NCI-H1092 treated with DMSO at 0.1 percent for 48 hours (cell line): ENCODE measurements around the gene RCC2.

Source experiments
- DNase-seq: peaks from one replicate; lab custom pipeline; 2025; lab: John Stamatoyannopoulos, UW

The RCC2 gene

DNA sequence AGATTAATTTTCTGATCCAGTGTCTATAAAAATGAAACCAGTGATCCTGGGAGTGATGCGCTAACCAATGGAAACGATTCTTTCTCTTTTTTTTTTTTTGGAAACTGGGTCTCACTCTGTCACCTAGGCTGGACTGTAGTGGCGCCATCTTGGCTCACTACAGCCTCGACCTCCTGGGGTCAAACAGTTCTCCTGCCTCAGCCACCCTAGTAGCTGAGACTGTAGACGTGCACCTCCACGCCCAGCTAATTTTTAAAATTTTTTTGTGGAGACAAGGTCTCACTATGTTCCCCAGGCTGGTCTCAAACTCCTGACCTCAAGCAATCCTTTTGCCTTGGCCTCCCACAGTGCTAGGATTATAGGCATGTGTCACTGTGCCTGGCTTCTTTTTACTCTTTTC lies 3.4 kb upstream of the RCC2 start:
- DNase-seq, result no peak

DNA sequence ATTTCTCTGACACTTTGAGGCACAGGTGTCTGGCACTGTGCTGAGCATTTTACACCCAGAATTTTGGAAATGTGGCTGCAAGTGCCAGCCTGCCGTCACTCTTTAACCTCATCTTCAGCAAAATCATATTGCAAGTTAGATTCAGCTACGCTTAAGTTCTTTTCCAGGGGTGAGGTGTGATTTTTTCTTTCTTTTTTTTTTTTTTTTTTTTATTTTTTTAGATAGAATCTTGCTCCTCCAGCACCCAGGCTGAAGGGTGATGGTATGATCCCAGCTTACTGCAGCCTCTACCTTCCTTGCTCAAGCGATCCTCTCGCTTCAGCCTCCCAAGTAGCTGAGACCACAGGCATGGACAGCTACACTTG lies 2.5 kb upstream of the RCC2 start:
- DNase-seq, result no peak

DNA sequence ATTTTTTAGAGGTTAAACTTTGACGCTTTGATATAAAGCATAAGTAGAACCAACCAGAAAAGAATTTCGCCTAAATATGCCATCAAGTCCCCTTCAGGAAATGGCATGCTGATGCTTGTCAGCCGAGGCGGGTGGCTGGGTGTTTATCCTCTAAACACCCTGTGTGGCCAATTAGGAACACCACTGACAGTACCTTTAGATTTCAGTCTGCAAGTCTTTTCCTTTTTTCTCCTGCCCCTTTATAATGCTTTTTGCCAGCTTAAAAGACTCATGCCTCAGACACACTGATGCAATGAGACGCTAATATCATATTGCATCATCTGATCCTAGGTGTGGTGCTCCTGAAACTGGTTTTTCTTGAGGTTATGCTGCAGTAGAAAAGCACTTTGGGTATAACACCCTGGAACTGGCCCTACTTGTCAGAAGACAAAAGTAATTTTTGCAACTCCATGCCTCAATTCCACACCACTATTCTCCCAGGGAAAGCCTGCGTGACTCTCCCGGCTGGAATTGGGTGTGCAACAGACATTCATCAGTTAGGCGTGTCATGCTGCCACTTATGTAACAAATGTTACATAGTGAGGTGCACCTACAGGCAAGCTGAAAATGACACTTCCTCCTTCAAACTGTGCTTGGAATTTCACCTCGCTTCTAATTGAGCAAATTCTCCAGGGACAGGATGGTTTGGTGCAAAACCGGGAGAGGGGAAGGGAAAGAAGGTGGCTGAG lies 2.0 kb upstream of the RCC2 start:
- no peak for DNase-seq

- DNase-seq, result no peak
Measured at GRCh38 chr1:17440827-17441168, 1.3 kb upstream of the RCC2 start.

DNA sequence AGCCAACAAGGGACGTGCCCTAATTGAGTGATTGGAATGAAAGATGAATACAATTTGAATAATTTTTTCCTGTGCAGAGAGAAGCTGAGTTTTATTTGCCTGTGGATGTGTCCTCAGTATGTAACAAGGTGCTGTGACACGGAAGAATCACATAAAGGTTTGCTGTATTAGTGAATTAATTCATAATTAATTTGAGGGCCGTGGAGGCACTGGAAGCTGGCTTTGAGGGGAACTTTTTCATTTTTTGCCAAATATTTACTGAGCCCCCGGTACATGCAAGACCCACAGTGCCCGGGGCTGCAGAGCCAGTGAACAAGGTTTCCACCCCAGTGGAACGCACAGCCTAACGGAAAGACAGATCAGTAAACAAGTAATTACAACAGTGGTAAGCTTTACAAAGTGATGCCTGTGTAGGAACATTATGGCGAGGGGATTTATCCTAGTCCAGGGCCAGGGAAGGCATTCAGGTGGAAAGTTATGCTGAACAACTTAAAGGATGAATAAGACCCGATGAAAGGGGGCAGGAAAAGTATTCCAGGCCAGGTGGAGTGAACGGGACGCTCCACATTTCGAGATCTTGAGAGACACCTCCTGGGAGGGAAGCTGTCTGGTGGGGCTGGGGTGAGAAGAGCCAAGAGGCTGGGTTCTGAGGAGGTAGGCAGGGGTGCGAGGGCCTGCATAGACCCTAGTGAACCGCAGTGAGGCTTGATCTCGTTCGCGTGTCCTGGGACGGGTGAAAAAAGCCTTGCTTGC lies 773 bp upstream of the RCC2 start:
- no peak for DNase-seq

- peak; percentile 80 for DNase-seq
Measured at GRCh38 chr1:17438318-17439249, 893 bp downstream of the RCC2 start.

GRCh38 chr1:17437580-17438317 lies 1.7 kb downstream of the RCC2 start:
- peak; percentile 59 for DNase-seq

GRCh38 chr1:17437260-17437579 lies 2.3 kb downstream of the RCC2 start:
- peak; percentile 44 for DNase-seq

- DNase-seq, result no peak
Measured at GRCh38 chr1:17436380-17437174, 2.9 kb downstream of the RCC2 start.

DNA sequence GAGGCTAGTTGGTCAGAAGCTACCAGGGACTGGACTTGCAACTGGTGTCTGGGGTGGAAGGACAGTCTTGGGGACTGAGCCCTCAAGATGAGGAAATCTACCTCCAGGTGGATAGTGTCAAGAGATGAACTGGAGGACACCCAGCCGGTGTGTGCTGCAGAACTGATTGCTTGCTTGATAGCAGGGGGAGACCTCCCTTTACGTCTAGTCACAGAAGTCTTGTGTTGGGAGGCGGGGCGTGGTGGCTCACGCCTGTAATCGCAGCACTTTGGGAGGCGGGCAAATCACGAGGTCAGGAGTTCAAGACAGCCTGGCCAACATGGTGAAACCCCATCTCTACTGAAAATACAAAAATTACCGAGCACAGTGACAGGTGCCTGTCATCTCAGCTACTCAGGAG lies 4.9 kb downstream of the RCC2 start:
- DNase-seq, result no peak

DNA sequence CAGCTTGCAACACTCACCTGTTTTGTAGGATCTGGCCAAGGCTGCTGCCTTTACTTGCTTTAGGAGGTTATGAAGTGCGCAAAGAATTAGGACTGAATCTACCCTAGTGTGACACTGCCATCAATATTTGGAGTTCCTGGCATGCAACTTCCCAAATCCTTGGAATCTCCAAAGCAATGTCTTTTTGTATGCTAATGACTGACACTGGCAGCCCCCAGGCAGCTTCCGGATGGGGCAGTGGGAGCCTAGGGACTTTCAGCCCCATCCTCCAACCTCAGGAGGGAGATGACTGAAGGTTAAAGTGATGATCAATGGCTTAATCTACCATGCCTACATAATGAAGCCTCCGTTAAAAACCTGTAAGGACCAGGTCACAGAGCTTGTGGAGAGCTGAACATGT lies 5.5 kb downstream of the RCC2 start:
- DNase-seq, result no peak

DNA sequence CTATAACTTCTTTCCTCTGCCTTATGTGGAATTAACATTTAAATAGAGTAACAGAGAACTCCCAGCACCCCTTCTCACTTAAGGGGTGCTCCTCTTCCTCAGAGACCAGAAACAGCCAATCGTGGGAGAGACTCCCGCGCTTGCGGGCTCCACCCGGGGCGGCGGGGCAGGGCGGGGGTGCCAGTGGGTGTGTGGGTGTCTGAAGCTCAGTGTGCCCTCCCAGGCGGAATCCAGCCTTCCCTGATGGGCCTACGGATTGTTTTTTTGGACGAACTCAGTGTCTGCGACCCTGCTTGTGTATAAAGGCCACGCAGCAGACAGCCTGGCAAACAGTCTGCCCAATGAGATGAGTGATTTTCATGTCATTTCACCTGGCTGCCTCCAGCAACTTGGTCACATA lies 6.2 kb downstream of the RCC2 start:
- no peak for DNase-seq

DNA sequence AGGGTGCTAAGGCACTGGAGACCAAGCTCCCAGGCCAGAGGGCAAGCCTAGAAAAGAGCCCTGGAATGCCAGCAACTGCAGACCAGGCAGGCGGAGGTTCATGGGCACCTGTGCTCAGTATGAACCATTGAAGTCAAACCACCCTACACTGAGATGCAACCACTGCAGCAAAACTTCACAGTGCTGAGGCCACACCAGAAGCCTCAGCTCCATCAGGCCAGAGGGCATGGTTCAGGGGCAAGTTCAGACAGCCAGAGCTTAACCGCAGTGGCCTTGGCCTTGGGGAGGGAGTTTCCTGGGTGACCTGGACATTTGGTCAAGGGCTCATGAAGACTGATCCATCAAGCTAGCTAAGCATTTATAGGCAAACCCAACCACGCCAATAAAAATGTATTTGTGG lies 7.1 kb downstream of the RCC2 start:
- DNase-seq, result no peak

DNA sequence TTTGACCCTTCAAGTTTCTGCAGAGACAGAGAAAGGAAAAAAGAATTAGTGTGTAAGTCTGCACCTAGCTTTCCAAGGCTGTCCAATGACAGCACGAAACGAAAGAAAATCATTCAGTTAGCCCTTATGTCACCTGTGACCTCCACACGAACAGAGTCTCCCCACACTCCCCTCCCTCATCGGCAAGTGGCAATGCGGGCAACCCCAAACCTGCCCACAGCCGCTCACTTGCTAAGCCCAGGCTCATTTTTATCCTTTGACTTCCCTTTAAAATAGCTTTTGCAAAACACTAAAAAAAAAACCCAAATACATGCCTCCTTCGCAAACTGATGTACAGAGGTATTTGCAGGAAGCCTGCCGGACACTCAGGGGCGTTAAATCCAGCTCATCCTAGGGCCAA lies 10.3 kb downstream of the RCC2 start:
- DNase-seq, result no peak

GRCh38 chr1:17427696-17428660 lies 11.5 kb downstream of the RCC2 start:
- DNase-seq, result no peak

DNA sequence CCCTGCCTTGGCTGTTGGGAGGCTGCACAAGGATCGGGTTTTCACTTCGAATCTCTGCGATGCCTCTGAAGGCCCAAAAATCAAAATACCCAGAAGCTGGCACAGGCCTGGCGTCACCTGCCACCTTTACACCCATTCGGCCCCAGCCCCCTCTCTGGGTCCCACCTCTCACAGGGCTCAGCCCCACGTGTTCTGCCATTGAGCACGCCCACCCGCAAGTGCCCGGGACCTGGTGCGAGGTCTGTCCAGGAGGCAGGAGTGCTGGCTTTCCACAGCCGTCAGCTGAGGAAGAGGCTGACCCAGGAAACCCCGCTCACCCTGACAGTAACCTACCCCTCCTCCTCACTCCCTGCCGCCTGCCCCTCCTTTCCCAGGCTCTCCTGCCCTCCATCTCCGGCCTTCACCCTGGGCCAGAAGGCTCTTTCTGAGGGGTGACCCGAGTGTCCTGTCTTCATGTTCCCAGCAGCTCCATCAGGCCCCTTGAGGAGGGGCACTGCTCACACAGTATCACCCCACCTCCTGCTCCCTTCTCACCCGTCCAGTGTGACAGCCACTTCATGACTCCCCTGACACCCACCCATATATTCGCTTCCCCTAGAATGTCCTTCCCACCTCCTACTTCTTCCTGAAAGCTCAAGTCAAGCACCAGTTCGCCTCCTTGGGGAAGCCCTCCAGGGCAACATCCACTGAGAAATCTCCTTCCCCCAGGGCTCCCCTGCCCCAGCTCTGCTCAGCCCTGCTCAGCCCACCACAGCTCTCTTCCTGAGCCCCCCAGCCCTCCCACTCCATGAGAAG lies 13.5 kb downstream of the RCC2 start:
- DNase-seq, result no peak

DNA sequence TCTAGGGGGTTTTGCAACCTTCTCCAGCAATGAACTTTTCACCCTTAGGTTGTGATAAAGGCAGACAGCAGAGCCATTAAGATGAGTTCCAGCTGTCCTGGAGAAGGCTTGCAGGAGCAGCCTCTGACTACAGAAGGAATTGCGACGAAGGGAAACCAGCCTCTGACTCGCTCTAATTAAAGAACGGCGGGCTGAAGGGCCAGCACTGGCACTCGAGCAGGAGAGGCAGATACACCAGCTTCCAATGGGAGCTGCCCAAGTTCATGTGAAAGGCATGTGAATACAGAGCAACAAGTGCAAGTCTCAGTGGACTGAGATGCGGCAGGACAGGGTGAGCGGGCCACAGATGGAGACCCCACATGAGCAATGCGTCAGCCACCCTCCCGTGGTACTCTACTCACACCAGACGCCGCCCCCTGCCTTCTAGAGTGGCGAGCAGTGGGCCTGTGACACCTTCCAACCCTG lies 15.7 kb downstream of the RCC2 start:
- no peak for DNase-seq

DNA sequence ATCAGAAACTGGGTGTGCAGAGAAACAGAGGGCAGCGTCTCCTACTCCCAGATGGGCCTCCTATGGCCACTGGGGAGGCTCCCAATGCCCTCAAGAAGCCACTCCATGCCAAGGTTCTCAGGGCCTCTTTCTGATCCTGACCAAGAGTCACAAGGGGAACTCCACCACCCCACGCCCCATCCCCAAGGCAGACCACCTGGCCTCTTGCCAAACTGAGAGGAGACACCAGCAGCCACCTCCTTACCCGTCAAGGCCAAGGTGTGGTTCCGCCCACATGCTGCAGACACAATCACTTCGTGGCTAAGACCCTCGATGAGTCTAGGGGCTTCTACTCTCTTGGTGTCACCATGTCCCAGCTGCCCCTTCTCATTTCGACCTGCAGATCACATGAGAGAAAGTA lies 17.0 kb downstream of the RCC2 start:
- DNase-seq, result no peak

DNA sequence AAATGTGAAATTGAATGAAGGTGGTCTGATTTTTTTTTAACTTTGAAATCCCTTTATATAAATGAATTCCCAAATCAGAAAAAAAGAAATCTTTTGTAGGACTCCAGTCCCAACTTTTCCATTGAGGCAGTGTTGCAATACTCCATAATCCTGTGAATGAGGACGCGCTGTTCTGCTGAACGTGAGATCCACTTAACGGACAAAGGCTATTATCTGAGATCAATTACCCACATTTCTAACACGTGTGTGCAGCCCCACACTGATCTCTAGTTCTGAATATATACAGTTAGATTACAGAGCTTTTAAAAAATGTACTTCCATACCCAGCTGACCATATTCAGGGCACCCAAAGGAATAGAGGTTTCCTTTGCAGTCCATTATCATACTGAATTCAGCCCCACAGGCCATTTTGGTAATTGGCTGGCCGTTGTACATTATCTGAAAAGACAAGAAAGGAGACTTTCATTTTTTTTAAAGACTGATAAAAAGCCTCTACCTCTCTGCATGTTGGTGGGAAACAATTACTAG lies 19.0 kb downstream of the RCC2 start:
- no peak for DNase-seq
